GM19099 (cell line): ENCODE data around the gene FTMT.

Source experiments
- POLR2A ChIP-seq: IDR thresholded peaks from 3 replicates; pipeline ENCODE4 v1.6.1; 2011; ENCODE audit warnings: low read depth; ENCODE audit not compliant: insufficient read length; ENCODE audit errors: extremely low read depth

The FTMT gene

GRCh38 chr5:121851643-121852574 is at the start of gene FTMT:
Gene FTMT (plus strand): TSS chr5:121851882. CDS start chr5:121851964, 82 bp downstream.
- TF ChIP-seq POLR2A, result no peak

- no peak for TF ChIP-seq POLR2A
These were observed 45.8 kb upstream of the FTMT start for GRCh38 chr5:121805911-121806310.

- no peak for TF ChIP-seq POLR2A
These were observed 35.5 kb upstream of the FTMT start for GRCh38 chr5:121816164-121816563.

GRCh38 chr5:121819682-121820261 is 31.9 kb upstream of the FTMT start:
- TF ChIP-seq POLR2A, result no peak

GRCh38 chr5:121833617-121834016 is 18.1 kb upstream of the FTMT start:
- no peak for TF ChIP-seq POLR2A

- TF ChIP-seq POLR2A, result no peak
These were observed 17.7 kb upstream of the FTMT start for GRCh38 chr5:121834021-121834420.

- no peak for TF ChIP-seq POLR2A
These were observed 9.8 kb upstream of the FTMT start for GRCh38 chr5:121841892-121842291.

- no peak for TF ChIP-seq POLR2A
These were observed 1.4 kb upstream of the FTMT start for GRCh38 chr5:121850272-121850671.

GRCh38 chr5:121853850-121854249 is 2.2 kb downstream of the FTMT start:
- no peak for TF ChIP-seq POLR2A

- TF ChIP-seq POLR2A, result no peak
These were observed 11.1 kb downstream of the FTMT start for GRCh38 chr5:121862801-121863200.

- TF ChIP-seq POLR2A, result no peak
These were observed 12.1 kb downstream of the FTMT start for GRCh38 chr5:121863753-121864285.

GRCh38 chr5:121867403-121867802 is 15.7 kb downstream of the FTMT start:
- TF ChIP-seq POLR2A, result no peak

- TF ChIP-seq POLR2A, result no peak
These were observed 18.8 kb downstream of the FTMT start for GRCh38 chr5:121870489-121870888.

GRCh38 chr5:121872856-121873255 is 21.2 kb downstream of the FTMT start:
- TF ChIP-seq POLR2A, result no peak

GRCh38 chr5:121873409-121873808 is 21.7 kb downstream of the FTMT start:
- TF ChIP-seq POLR2A, result no peak

- no peak for TF ChIP-seq POLR2A
These were observed 33.9 kb downstream of the FTMT start for GRCh38 chr5:121885630-121886029.
